ENCODE results near the gene CASQ1.

DNA sequence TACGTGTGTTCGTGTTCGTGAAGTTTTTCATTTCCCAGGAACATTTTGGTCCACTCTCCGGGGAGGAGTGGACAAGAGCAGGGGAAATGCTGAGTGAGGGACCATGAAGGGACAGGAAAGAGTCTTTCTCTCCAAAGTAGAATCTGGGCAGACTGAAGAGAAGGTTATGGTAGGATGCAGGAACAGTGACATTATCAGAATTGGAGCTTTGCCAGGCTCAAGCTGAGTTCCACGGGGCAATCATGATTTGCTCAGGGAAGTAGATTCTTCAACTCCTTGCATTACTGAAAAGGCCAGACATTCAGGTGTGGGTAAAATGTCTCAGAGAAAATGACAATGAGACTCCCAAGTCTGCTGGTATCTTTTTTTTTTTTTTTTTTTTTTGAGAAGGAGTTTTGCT, 22.4 kb upstream of the CASQ1 start:
- TF ChIP-seq, protein P1, sequence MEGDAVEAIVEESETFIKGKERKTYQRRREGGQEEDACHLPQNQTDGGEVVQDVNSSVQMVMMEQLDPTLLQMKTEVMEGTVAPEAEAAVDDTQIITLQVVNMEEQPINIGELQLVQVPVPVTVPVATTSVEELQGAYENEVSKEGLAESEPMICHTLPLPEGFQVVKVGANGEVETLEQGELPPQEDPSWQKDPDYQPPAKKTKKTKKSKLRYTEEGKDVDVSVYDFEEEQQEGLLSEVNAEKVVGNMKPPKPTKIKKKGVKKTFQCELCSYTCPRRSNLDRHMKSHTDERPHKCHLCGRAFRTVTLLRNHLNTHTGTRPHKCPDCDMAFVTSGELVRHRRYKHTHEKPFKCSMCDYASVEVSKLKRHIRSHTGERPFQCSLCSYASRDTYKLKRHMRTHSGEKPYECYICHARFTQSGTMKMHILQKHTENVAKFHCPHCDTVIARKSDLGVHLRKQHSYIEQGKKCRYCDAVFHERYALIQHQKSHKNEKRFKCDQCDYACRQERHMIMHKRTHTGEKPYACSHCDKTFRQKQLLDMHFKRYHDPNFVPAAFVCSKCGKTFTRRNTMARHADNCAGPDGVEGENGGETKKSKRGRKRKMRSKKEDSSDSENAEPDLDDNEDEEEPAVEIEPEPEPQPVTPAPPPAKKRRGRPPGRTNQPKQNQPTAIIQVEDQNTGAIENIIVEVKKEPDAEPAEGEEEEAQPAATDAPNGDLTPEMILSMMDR (conservative IDR thresholded peaks at IDR 0.05), result no peak
- TF ChIP-seq ZFX (IDR thresholded peaks at IDR 0.05), result no peak

Data from C4-2B (cell line).